Pancreas (tissue), 10 donors: Measurements from ENCODE around the gene RBM19. TPM values are rescaled to one million over a fixed set of nuclear protein-coding genes. Genes with fewer than 3 reads are reported as not detected.

Experiments
- ATAC-seq, 4 donors: fragments of 200-7000 bp; cut with Tn5 transposase; one replicate each; pipeline versions ENCODE4 v1.8.0 to v1.9.1; 2020; ENCODE audit warnings: mild to moderate bottlenecking in 4 of 4, moderate library complexity in 4 of 4
- DNase-seq, 6 donors: peaks; one replicate each; pipeline ENCODE4 v3.0.0-alpha.2; 2020
- FAIRE-seq: peaks from 2 replicates; lab custom pipeline; 2012; peaks lifted over from hg19 to GRCh38; lab: Jason Lieb, UNC
- H3K27ac ChIP-seq, 4 donors: fragments of 200-600 bp; sonication (generic); 1 replicate in 3 of 4; 2 replicates in 1 of 4; pipeline versions ENCODE4 v1.5.0 to v1.8.0; 2020
- H3K27me3 ChIP-seq, 4 donors: fragments of 200-600 bp; one replicate each; pipeline ENCODE4 v1.8.0; 2021
- H3K36me3 ChIP-seq, 3 donors: fragments of 200-600 bp; sonication (generic) in 1 of 3; one replicate each; pipeline versions ENCODE4 v1.5.0 to v1.8.0; 2020 to 2021
- H3K4me1 ChIP-seq, 3 donors: fragments of 200-600 bp; one replicate each; pipeline ENCODE4 v1.8.0; 2021
- H3K4me3 ChIP-seq, 4 donors: fragments of 200-600 bp; sonication (generic) in 2 of 4; one replicate each; pipeline versions ENCODE4 v1.5.0 to v1.8.0; 2020 to 2021
- H3K9me3 ChIP-seq, 4 donors: fragments of 200-600 bp; one replicate each; pipeline ENCODE4 v1.8.0; 2021
- CTCF ChIP-seq, 4 donors: fragments of 200-600 bp; sonication (generic) in 3 of 4; IDR thresholded peaks; one replicate each; pipeline versions ENCODE4 v1.5.0 to v1.8.0; 2021; ENCODE audit warnings: antibody characterized with exemption in 4 of 4
- WGBS, 2 donors: extraction: QIAGEN DNeasy Blood & Tissue Kit; methylation state at CpG; one replicate each; pipeline ENCODE4 v1.1.7; 2013; 5-methylcytosine and 5-hydroxymethylcytosine counted together
- intact Hi-C, 3 donors: fragments of 100-400 bp; cut with DNase I; formaldehyde crosslinking; loops; one replicate each; pipeline versions ENCODE4 v1.11.1 to v1.14.2; 2022
- polyA plus RNA-seq, 2 donors: library from polyadenylated mRNA; stranded (reverse); fragments of 200-250 nt; gene quantifications; one replicate each; pipeline ENCODE4 v1.2.3, GENCODE V29; 2013
- total RNA-seq, 6 donors: library from RNA; stranded (reverse); fragmentation: NEBNext Ultra II Directional in 4 of 6; extraction: Animal tissue kit (Norgen Biotek cat#: 25700) in 4 of 6; gene quantifications; one replicate each; pipeline versions ENCODE4 v1.2.1 to v1.2.4, GENCODE V29; 2021 to 2023
- donor health status: healthy with polysubstance abuse.
- donor health status: DM: no; HTN: no; CAD: no; lungs with moderate emphysema.
- donor health status: DM: no; HTN: no; CAD: no.
- donor health status: control.
- donor health status: control.
- donor health status: Bipolar disorder and iron deficiency.
- donor health status: DM: yes; HTN: yes; CAD: no.
- donor health status: DM: no; HTN: no; CAD: no.
- donor health status: DM: no; HTN: no; CAD: no.
- donor health status: DM: yes; HTN: yes; CAD: no.

Gene RBM19
- total and polyA plus RNA-seq, 8 donors, result 13.9 to 32.2 (median 15.8) TPM

GRCh38 chr12:113914176-113914575, 51.9 kb downstream of the RBM19 start:
- FAIRE-seq (no peak), DNase-seq (no peak), ATAC-seq (no peak)
- Histone ChIP-seq H3K27me3 (no peaks in the 10 kb centered on the region), H3K4me3 (no peak overlapping the region), H3K9me3 (no peaks in the 10 kb centered on the region), H3K36me3 (peaks cover 0 to 3% (median 0%) of the 10 kb centered on the region in 3 donors), H3K27ac (no peak overlapping the region), H3K4me1 (no peaks in the 10 kb centered on the region)
- TF ChIP-seq CTCF (IDR thresholded peaks at IDR 0.05), result no peak
- intact Hi-C loops, result loop anchor here in 1 of 3 donors (5.0 kb wide), 1 partner anchor 452 kb away; no protein-coding TSS in a partner anchor
- WGBS, 2 donors, result 91% methylated on average over 10 of the region's 10 CpGs

- peak; percentile 68 to 85 (median 76) for TF ChIP-seq CTCF (IDR thresholded peaks at IDR 0.05)
- intact Hi-C loops, result loop anchor here in 1 of 3 donors (5.0 kb wide), 1 partner anchor 451 kb away; no protein-coding TSS in a partner anchor
- Histone ChIP-seq H3K27ac (no peak overlapping the region), H3K4me1 (no peaks in the 10 kb centered on the region), H3K4me3 (no peak overlapping the region), H3K9me3 (no peaks in the 10 kb centered on the region), H3K27me3 (no peaks in the 10 kb centered on the region), H3K36me3 (peaks cover 0 to 3% (median 0%) of the 10 kb centered on the region in 3 donors)
- FAIRE-seq (no peak), DNase-seq (peak in 5 of 6 donors; percentile 42 to 83 (median 59)), ATAC-seq (peak; percentile 50 to 92 (median 88))
- WGBS, 2 donors, result 44 to 50% methylated on average over 13 of the region's 13 CpGs
Measured at GRCh38 chr12:113912760-113913329, 53.3 kb downstream of the RBM19 start.

GRCh38 chr12:113911971-113912759, 54.0 kb downstream of the RBM19 start:
- TF ChIP-seq CTCF (IDR thresholded peaks at IDR 0.05), result no peak
- H3K27me3 ChIP-seq, result no peaks in the 10 kb centered on the region
- intact Hi-C loops, result loop anchor here in 1 of 3 donors (5.0 kb wide), 1 partner anchor 450 kb away; no protein-coding TSS in a partner anchor
- H3K27ac ChIP-seq, result no peak overlapping the region
- no peaks in the 10 kb centered on the region for H3K4me1 ChIP-seq
- FAIRE-seq (no peak), DNase-seq (no peak), ATAC-seq (peak in 2 of 4 donors; percentile 28 to 35)
- H3K9me3 ChIP-seq, result no peaks in the 10 kb centered on the region
- H3K4me3 ChIP-seq, result no peak overlapping the region
- peaks cover 0 to 3% (median 0%) of the 10 kb centered on the region in 3 donors for H3K36me3 ChIP-seq
- WGBS, 2 donors, result 90 to 93% methylated on average over 14 of the region's 14 CpGs

GRCh38 chr12:113910751-113911272, 55.3 kb downstream of the RBM19 start:
- 82% methylated on average over 6 of the region's 6 CpGs for WGBS, 2 donors
- Histone ChIP-seq H3K27ac (no peak overlapping the region), H3K27me3 (no peaks in the 10 kb centered on the region), H3K9me3 (no peaks in the 10 kb centered on the region), H3K4me3 (no peak overlapping the region), H3K36me3 (peaks cover 0 to 8% (median 0%) of the 10 kb centered on the region in 3 donors), H3K4me1 (no peaks in the 10 kb centered on the region)
- ATAC-seq (no peak), FAIRE-seq (no peak), DNase-seq (no peak)
- no peak for TF ChIP-seq CTCF (IDR thresholded peaks at IDR 0.05)
- intact Hi-C loops, result loop anchor here in 1 of 3 donors (5.0 kb wide), 1 partner anchor 449 kb away; no protein-coding TSS in a partner anchor
